SH-SY5Y (cell line): Measurements from ENCODE around the gene GRPEL2.

Source experiments
- GATA2 ChIP-seq: IDR thresholded peaks from 2 replicates; pipeline ENCODE4 v1.6.1; 2011; ENCODE audit warnings: mild to moderate bottlenecking, low read depth, low read length
- GATA3 ChIP-seq: IDR thresholded peaks from 2 replicates; pipeline ENCODE4 v1.6.1; 2011; ENCODE audit warnings: low read depth, mild to moderate bottlenecking, low read length, moderate library complexity

DNA sequence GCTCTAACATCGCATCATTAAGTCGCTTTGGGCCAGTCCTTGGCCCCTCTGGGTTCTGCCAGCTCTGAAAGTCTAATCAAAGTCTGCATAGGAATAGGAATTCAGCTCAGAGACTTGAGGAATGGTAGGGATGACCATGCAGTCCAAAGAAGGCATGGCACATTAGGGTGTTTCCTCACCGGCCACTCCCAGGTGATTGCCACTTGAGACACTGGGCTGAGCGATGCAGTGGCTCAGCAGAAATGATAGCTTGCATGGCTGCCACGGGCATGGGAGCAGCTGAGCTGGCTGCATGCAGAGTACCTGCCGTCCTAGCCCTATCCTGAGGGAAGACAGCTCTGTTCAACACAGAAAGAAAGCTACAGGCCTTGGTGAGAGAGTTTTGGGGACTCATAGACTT is 44.9 kb upstream of the GRPEL2 start:
- TF ChIP-seq GATA2 (no peak), GATA3 (no peak)
